Fibroblast of pulmonary artery (primary cell): Measurements from ENCODE around the gene KIRREL3.

Experiments
- DNase-seq: peaks from one replicate; pipeline ENCODE4 v3.0.0-alpha.2; 2010; ENCODE audit warnings: low read depth
- H3K4me3 ChIP-seq: replicated peaks from 2 replicates; pipeline ENCODE4 v1.5.1; 2011; ENCODE audit warnings: low read depth, mild to moderate bottlenecking, control low read depth, low read length, moderate library complexity
- TF ChIP-seq, protein P1 (sequence below): IDR thresholded peaks from 2 replicates; pipeline ENCODE4 v1.5.1; 2011; ENCODE audit warnings: mild to moderate bottlenecking, control low read depth, low read length, inconsistent platforms; ENCODE audit errors: missing control alignments

The KIRREL3 gene

DNA sequence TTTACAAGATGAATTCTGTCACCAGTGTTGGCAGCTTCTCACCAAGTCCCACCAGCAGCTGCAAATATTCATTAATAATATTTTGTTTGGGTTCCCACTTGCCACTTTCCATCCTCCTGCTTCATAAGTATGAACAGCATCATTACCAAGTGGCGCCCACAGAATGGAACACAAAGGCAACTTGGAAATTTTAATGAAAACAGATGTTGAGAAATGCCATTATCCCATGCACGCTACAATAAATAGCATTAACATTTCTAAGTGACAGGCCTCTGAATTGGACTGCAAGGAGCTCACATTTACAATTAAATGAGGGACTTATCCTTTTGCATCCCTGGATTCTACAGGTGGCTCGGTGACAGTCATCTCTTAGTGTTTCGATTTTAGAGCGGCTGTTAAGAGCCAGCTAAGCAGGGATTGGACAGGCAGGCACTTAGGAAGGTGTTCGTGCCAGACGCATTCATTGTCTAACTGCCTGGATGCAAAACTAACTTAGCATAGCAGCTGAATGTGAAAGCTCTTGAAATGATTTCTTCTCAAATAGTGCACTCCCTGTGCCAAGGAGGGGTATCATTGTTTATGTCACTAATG is 170.3 kb downstream of the KIRREL3 start:
- DNase-seq: no peak
- TF ChIP-seq, protein P1, sequence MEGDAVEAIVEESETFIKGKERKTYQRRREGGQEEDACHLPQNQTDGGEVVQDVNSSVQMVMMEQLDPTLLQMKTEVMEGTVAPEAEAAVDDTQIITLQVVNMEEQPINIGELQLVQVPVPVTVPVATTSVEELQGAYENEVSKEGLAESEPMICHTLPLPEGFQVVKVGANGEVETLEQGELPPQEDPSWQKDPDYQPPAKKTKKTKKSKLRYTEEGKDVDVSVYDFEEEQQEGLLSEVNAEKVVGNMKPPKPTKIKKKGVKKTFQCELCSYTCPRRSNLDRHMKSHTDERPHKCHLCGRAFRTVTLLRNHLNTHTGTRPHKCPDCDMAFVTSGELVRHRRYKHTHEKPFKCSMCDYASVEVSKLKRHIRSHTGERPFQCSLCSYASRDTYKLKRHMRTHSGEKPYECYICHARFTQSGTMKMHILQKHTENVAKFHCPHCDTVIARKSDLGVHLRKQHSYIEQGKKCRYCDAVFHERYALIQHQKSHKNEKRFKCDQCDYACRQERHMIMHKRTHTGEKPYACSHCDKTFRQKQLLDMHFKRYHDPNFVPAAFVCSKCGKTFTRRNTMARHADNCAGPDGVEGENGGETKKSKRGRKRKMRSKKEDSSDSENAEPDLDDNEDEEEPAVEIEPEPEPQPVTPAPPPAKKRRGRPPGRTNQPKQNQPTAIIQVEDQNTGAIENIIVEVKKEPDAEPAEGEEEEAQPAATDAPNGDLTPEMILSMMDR: no peak
- no peak overlapping the region for H3K4me3 ChIP-seq

- TF ChIP-seq, protein P1: no peak
- H3K4me3 ChIP-seq: no peak overlapping the region
- DNase-seq: no peak
Observed at GRCh38 chr11:126829716-126830115, 170.9 kb downstream of the KIRREL3 start.

DNA sequence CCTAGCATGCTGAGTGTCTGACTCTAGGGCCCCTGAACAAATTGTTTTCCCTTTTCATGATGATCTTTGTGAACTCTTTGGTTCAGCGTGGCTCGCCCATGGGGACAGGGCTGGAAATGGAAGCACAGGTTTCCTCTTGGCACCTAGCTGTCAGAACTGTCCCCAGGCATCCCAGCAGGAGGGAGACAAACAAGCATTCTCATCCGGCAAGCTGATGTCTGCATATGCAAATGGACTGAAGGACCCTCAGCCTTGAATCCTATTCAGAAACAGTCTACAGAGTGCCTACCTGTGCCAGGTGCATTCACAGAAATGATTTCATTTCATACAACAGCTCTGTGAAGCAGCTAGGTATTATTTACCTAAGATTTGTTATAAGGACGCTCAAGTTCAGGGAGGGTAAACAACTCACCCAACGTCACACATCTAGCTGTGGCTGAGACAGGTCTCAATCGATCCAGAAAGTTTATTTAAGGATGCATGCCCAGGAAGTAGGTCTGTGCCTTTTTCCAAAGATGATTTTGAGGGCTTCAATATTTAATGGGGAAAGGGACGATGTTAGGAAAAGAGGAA is 176.4 kb downstream of the KIRREL3 start:
- no peak overlapping the region for H3K4me3 ChIP-seq
- no peak for DNase-seq
- TF ChIP-seq, protein P1: no peak

DNA sequence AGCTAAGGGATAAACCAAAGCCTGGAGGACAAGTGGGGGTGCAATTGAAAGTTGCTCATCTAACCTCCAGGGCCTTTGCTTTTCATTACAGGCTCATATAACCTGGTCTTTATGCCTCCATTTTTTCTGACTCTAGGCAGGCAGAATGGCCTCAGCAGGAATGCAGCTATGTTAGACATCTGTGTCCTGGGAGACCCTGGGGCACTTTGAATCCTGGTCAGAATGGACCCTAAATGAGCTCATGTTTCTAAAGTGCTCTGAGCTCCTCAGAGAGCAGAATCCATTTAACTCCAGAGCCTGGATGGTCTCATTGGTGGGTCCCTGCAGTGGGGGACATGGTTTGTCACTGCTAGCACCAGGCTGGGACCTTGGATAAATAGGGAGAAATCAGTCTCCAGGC is 177.3 kb downstream of the KIRREL3 start:
- no peak overlapping the region for H3K4me3 ChIP-seq
- TF ChIP-seq, protein P1: no peak
- no peak for DNase-seq

GRCh38 chr11:126821827-126822226 is 178.7 kb downstream of the KIRREL3 start:
- no peak overlapping the region for H3K4me3 ChIP-seq
- DNase-seq: no peak
- TF ChIP-seq, protein P1: no peak

- no peak for DNase-seq
- no peak overlapping the region for H3K4me3 ChIP-seq
- TF ChIP-seq, protein P1: no peak
Observed at GRCh38 chr11:126819194-126819593, 181.4 kb downstream of the KIRREL3 start.
